Measurements from ENCODE around the gene NTSR1. TPM values are rescaled to one million over a fixed set of nuclear protein-coding genes. Genes with fewer than 3 reads are reported as not detected.
A peak's percentile ranks its signal among the peaks of the same experiment; 100 is the strongest.

NTSR1 gene
- polyA plus RNA-seq, 4 donors: 0.34 to 1.2 TPM; not detected in 2

DNA sequence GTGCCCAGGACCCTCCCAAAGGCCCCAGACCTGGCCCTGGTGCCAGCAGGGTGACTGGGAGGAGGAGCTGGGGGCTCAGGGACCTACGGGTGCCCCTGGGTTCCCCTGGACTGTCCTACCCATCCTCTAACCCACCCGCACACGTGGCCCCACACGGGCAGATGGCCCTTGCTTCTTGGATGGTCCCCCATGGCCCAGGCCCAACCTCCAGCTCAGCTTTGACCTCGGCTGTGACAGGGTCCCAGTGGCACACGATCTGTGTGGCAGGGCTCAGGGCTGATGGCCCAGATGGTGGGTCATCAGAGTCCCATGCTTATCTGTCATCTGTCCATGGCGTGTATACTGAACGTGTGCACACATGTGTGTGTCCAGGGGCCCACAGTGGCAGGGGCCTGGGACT is 4.0 kb downstream of the NTSR1 start:
- no peak overlapping the region for H3K4me3 ChIP-seq (ENCODE audit: low read depth in 1 of 3, low read length in 3 of 3)
- no peaks in the 10 kb centered on the region for H3K36me3 ChIP-seq (ENCODE audit: control insufficient read depth in 3 of 3, insufficient read depth in 2 of 3, low read depth in 1 of 3, low read length in 3 of 3)
- no peaks in the 10 kb centered on the region for H3K9me3 ChIP-seq (ENCODE audit: control insufficient read depth in 2 of 2, insufficient read depth in 1 of 2, low read depth in 1 of 2, low read length in 1 of 2)
- DNase-seq (no peak), FAIRE-seq (no peak)
- H3K4me1 ChIP-seq (ENCODE audit: control insufficient read depth in 3 of 3, insufficient read depth in 2 of 3, low read depth in 1 of 3, low read length in 2 of 3): no peaks in the 10 kb centered on the region
- H3K27ac ChIP-seq (ENCODE audit: low read depth in 1 of 3, low read length in 2 of 3): no peak overlapping the region
- WGBS, 3 donors: 79 to 85% (median 81%) methylated on average over 8 of the region's 8 CpGs
- peaks cover 8 to 34% (median 12%) of the 10 kb centered on the region in 3 donors for H3K27me3 ChIP-seq (ENCODE audit: control insufficient read depth in 3 of 3, insufficient read depth in 3 of 3, low read length in 3 of 3)

- Histone ChIP-seq H3K36me3 (ENCODE audit: control insufficient read depth in 3 of 3, insufficient read depth in 2 of 3, low read depth in 1 of 3, low read length in 3 of 3) (no peaks in the 10 kb centered on the region), H3K27me3 (ENCODE audit: control insufficient read depth in 3 of 3, insufficient read depth in 3 of 3, low read length in 3 of 3) (peaks cover 0 to 24% (median 7%) of the 10 kb centered on the region in 3 donors), H3K4me3 (ENCODE audit: low read depth in 1 of 3, low read length in 3 of 3) (no peak overlapping the region), H3K4me1 (ENCODE audit: control insufficient read depth in 3 of 3, insufficient read depth in 2 of 3, low read depth in 1 of 3, low read length in 2 of 3) (no peaks in the 10 kb centered on the region), H3K9me3 (ENCODE audit: control insufficient read depth in 2 of 2, insufficient read depth in 1 of 2, low read depth in 1 of 2, low read length in 1 of 2) (no peaks in the 10 kb centered on the region), H3K27ac (ENCODE audit: low read depth in 1 of 3, low read length in 2 of 3) (no peak overlapping the region)
- FAIRE-seq (no peak), DNase-seq (no peak)
- 89 to 93% (median 93%) methylated on average over 10 of the region's 10 CpGs for WGBS, 3 donors
These were observed 5.4 kb downstream of the NTSR1 start for GRCh38 chr20:62714006-62714405.

GRCh38 chr20:62714799-62715198 is 6.2 kb downstream of the NTSR1 start:
- peaks cover 0 to 18% (median 5%) of the 10 kb centered on the region in 3 donors for H3K27me3 ChIP-seq (ENCODE audit: control insufficient read depth in 3 of 3, insufficient read depth in 3 of 3, low read length in 3 of 3)
- H3K4me1 ChIP-seq (ENCODE audit: control insufficient read depth in 3 of 3, insufficient read depth in 2 of 3, low read depth in 1 of 3, low read length in 2 of 3): no peaks in the 10 kb centered on the region
- no peak overlapping the region for H3K4me3 ChIP-seq (ENCODE audit: low read depth in 1 of 3, low read length in 3 of 3)
- no peak overlapping the region for H3K27ac ChIP-seq (ENCODE audit: low read depth in 1 of 3, low read length in 2 of 3)
- no peak for FAIRE-seq
- H3K36me3 ChIP-seq (ENCODE audit: control insufficient read depth in 3 of 3, insufficient read depth in 2 of 3, low read depth in 1 of 3, low read length in 3 of 3): no peaks in the 10 kb centered on the region
- no peak for DNase-seq
- H3K9me3 ChIP-seq (ENCODE audit: control insufficient read depth in 2 of 2, insufficient read depth in 1 of 2, low read depth in 1 of 2, low read length in 1 of 2): no peaks in the 10 kb centered on the region
- 81 to 90% (median 90%) methylated on average over 6 of the region's 6 CpGs for WGBS, 3 donors

GRCh38 chr20:62715201-62715600 is 6.6 kb downstream of the NTSR1 start:
- WGBS, 3 donors: 63 to 84% (median 82%) methylated on average over 10 of the region's 10 CpGs

GRCh38 chr20:62716198-62716940 is 7.7 kb downstream of the NTSR1 start:
- 57 to 65% (median 61%) methylated on average over 30 of the region's 30 CpGs for whole genome bisulfite sequencing, 3 donors
- DNase-seq (peak in 1 of 2 donors; percentile 44), FAIRE-seq (no peak)

More at GRCh38 chr20:62715201-62715600, 6.6 kb downstream of the NTSR1 start:
- no peak overlapping the region for H3K4me3 ChIP-seq (ENCODE audit: low read depth in 1 of 3, low read length in 3 of 3)
- FAIRE-seq (no peak), DNase-seq (no peak)
- H3K27ac ChIP-seq (ENCODE audit: low read depth in 1 of 3, low read length in 2 of 3): no peak overlapping the region
- no peaks in the 10 kb centered on the region for H3K4me1 ChIP-seq (ENCODE audit: control insufficient read depth in 3 of 3, insufficient read depth in 2 of 3, low read depth in 1 of 3, low read length in 2 of 3)
- H3K36me3 ChIP-seq (ENCODE audit: control insufficient read depth in 3 of 3, insufficient read depth in 2 of 3, low read depth in 1 of 3, low read length in 3 of 3): no peaks in the 10 kb centered on the region
- H3K27me3 ChIP-seq (ENCODE audit: control insufficient read depth in 3 of 3, insufficient read depth in 3 of 3, low read length in 3 of 3): peaks cover 0 to 14% (median 4%) of the 10 kb centered on the region in 3 donors
- H3K9me3 ChIP-seq (ENCODE audit: control insufficient read depth in 2 of 2, insufficient read depth in 1 of 2, low read depth in 1 of 2, low read length in 1 of 2): no peaks in the 10 kb centered on the region

GRCh38 chr20:62716941-62717310 is 8.3 kb downstream of the NTSR1 start:
- Histone ChIP-seq H3K4me1 (ENCODE audit: control insufficient read depth in 3 of 3, insufficient read depth in 2 of 3, low read depth in 1 of 3, low read length in 2 of 3) (no peaks in the 10 kb centered on the region), H3K36me3 (ENCODE audit: control insufficient read depth in 3 of 3, insufficient read depth in 2 of 3, low read depth in 1 of 3, low read length in 3 of 3) (no peaks in the 10 kb centered on the region), H3K27me3 (ENCODE audit: control insufficient read depth in 3 of 3, insufficient read depth in 3 of 3, low read length in 3 of 3) (peaks cover 0 to 1% (median 0%) of the 10 kb centered on the region in 3 donors), H3K9me3 (ENCODE audit: control insufficient read depth in 2 of 2, insufficient read depth in 1 of 2, low read depth in 1 of 2, low read length in 1 of 2) (peaks cover 0 to 7% of the 10 kb centered on the region in 2 donors), H3K27ac (ENCODE audit: low read depth in 1 of 3, low read length in 2 of 3) (no peak overlapping the region), H3K4me3 (ENCODE audit: low read depth in 1 of 3, low read length in 3 of 3) (no peak overlapping the region)
- WGBS, 3 donors: 78 to 91% (median 84%) methylated on average over 11 of the region's 11 CpGs
- no peak for DNase-seq
- no peak for FAIRE-seq

More at GRCh38 chr20:62716198-62716940, 7.7 kb downstream of the NTSR1 start:
- Histone ChIP-seq H3K27me3 (ENCODE audit: control insufficient read depth in 3 of 3, insufficient read depth in 3 of 3, low read length in 3 of 3) (peaks cover 0 to 6% (median 0%) of the 10 kb centered on the region in 3 donors), H3K9me3 (ENCODE audit: control insufficient read depth in 2 of 2, insufficient read depth in 1 of 2, low read depth in 1 of 2, low read length in 1 of 2) (peaks cover 0 to 3% of the 10 kb centered on the region in 2 donors), H3K4me3 (ENCODE audit: low read depth in 1 of 3, low read length in 3 of 3) (no peak overlapping the region), H3K27ac (ENCODE audit: low read depth in 1 of 3, low read length in 2 of 3) (peak overlapping the region in 1 of 3 donors; percentile 48), H3K4me1 (ENCODE audit: control insufficient read depth in 3 of 3, insufficient read depth in 2 of 3, low read depth in 1 of 3, low read length in 2 of 3) (no peaks in the 10 kb centered on the region), H3K36me3 (ENCODE audit: control insufficient read depth in 3 of 3, insufficient read depth in 2 of 3, low read depth in 1 of 3, low read length in 3 of 3) (no peaks in the 10 kb centered on the region)

DNA sequence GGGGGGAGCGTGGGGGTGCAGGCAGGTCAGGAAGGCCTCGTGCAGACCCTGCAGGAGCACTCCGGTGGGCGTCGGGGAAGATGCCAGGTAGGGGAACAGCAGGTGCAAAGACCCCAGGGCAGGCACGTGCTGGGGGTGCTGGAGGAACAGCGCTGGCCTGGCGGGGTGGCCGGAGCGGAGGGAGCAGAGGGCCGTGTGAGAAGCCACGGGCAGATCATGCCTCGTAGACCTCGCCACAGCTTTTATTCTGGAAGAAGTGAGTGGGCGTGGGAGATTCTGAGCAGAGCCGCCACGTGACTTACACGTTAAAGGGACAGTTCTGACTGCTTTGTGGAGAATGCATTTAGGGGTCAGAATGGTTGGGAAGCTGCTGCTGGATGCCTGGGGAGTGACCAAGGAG is 9.3 kb downstream of the NTSR1 start:
- FAIRE-seq: no peak
- 51 to 57% (median 54%) methylated on average over 18 of the region's 18 CpGs for WGBS, 3 donors
- peaks cover 0 to 5% (median 3%) of the 10 kb centered on the region in 3 donors for H3K27me3 ChIP-seq (ENCODE audit: control insufficient read depth in 3 of 3, insufficient read depth in 3 of 3, low read length in 3 of 3)
- no peaks in the 10 kb centered on the region for H3K4me1 ChIP-seq (ENCODE audit: control insufficient read depth in 3 of 3, insufficient read depth in 2 of 3, low read depth in 1 of 3, low read length in 2 of 3)
- DNase-seq: no peak
- H3K36me3 ChIP-seq (ENCODE audit: control insufficient read depth in 3 of 3, insufficient read depth in 2 of 3, low read depth in 1 of 3, low read length in 3 of 3): no peaks in the 10 kb centered on the region
- no peak overlapping the region for H3K4me3 ChIP-seq (ENCODE audit: low read depth in 1 of 3, low read length in 3 of 3)
- peaks cover 0 to 10% of the 10 kb centered on the region in 2 donors for H3K9me3 ChIP-seq (ENCODE audit: control insufficient read depth in 2 of 2, insufficient read depth in 1 of 2, low read depth in 1 of 2, low read length in 1 of 2)
- no peak overlapping the region for H3K27ac ChIP-seq (ENCODE audit: low read depth in 1 of 3, low read length in 2 of 3)

DNA sequence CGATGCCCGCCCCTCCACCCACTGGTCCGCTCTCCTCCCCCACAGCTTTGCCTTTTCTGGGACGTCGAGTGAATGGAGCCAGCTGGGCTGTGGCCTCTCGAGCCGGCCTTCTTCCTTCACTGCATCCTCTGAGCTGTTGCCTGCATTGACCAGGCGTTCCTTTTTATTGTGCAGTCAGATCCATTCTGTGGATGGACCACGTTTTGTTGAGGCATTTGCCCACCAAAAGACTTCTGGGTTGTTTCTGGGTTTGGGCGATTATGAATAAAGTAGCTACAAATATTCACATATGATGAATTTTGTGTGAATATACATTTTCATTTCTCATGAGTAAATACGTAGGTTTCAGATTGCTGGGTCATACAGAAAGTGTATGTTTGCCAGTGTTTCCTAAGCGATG is 9.9 kb downstream of the NTSR1 start:
- Histone ChIP-seq H3K36me3 (ENCODE audit: control insufficient read depth in 3 of 3, insufficient read depth in 2 of 3, low read depth in 1 of 3, low read length in 3 of 3) (no peaks in the 10 kb centered on the region), H3K27ac (ENCODE audit: low read depth in 1 of 3, low read length in 2 of 3) (no peak overlapping the region), H3K9me3 (ENCODE audit: control insufficient read depth in 2 of 2, insufficient read depth in 1 of 2, low read depth in 1 of 2, low read length in 1 of 2) (peaks cover 0 to 10% of the 10 kb centered on the region in 2 donors), H3K27me3 (ENCODE audit: control insufficient read depth in 3 of 3, insufficient read depth in 3 of 3, low read length in 3 of 3) (peaks cover 0 to 5% (median 3%) of the 10 kb centered on the region in 3 donors), H3K4me3 (ENCODE audit: low read depth in 1 of 3, low read length in 3 of 3) (no peak overlapping the region), H3K4me1 (ENCODE audit: control insufficient read depth in 3 of 3, insufficient read depth in 2 of 3, low read depth in 1 of 3, low read length in 2 of 3) (no peaks in the 10 kb centered on the region)
- FAIRE-seq (no peak), DNase-seq (no peak)
- WGBS, 3 donors: 63 to 72% (median 67%) methylated on average over 12 of the region's 12 CpGs
